Loucy (cell line): ENCODE data around the gene GRM2.

ENCODE experiments used
- H2AFZ ChIP-seq: fragments of 200-600 bp; sonication (generic); 2 replicates; pipeline ENCODE4 v1.6.0; 2016; ENCODE audit warnings: antibody characterized with exemption, mild to moderate bottlenecking, low read length, moderate library complexity
- H3F3A ChIP-seq: fragments of 200-600 bp; 2 replicates; pipeline ENCODE4 v1.6.0; 2016; ENCODE audit warnings: antibody characterized with exemption, low read depth, mild to moderate bottlenecking
- H3K27me3 ChIP-seq: fragments of 200-600 bp; sonication (generic); 2 replicates; pipeline ENCODE4 v1.6.1; 2014; ENCODE audit warnings: low read length, mild to moderate bottlenecking; ENCODE audit not compliant: insufficient read depth, poor library complexity, severe bottlenecking
- H3K36me3 ChIP-seq: fragments of 200-600 bp; sonication (generic); 2 replicates; pipeline ENCODE4 v1.6.1; 2016; ENCODE audit warnings: low read length; ENCODE audit not compliant: insufficient read depth
- H3K4me1 ChIP-seq: fragments of 200-600 bp; sonication (generic); 2 replicates; pipeline ENCODE4 v1.5.1; 2014; ENCODE audit warnings: low read length, mild to moderate bottlenecking; ENCODE audit not compliant: insufficient read depth, poor library complexity, severe bottlenecking
- H3K4me2 ChIP-seq: fragments of 200-600 bp; sonication (generic); 2 replicates; pipeline ENCODE4 v1.6.0; 2014; ENCODE audit warnings: antibody characterized with exemption, low read length, low read depth, mild to moderate bottlenecking; ENCODE audit not compliant: poor library complexity, severe bottlenecking
- H3K4me3 ChIP-seq: fragments of 200-600 bp; sonication (generic); 2 replicates; pipeline ENCODE4 v1.5.1; 2014; ENCODE audit warnings: low read length, mild to moderate bottlenecking, mixed read lengths; ENCODE audit not compliant: poor library complexity, severe bottlenecking
- H3K79me2 ChIP-seq: fragments of 200-600 bp; sonication (generic); 2 replicates; pipeline ENCODE4 v1.6.1; 2014; ENCODE audit warnings: low read length; ENCODE audit not compliant: insufficient read depth
- H3K9ac ChIP-seq: fragments of 200-600 bp; sonication (generic); 2 replicates; pipeline ENCODE4 v1.6.0; 2014; ENCODE audit warnings: mild to moderate bottlenecking, low read depth, low read length, moderate library complexity; ENCODE audit not compliant: poor library complexity, severe bottlenecking
- H3K9me2 ChIP-seq: fragments of 200-600 bp; sonication (generic); replicated peaks from 2 replicates; pipeline ENCODE4 v1.6.1; 2016; ENCODE audit warnings: low read depth, low read length, mixed read lengths
- H3K9me3 ChIP-seq: fragments of 200-600 bp; sonication (generic); 2 replicates; pipeline ENCODE4 v1.6.1; 2014; ENCODE audit warnings: mild to moderate bottlenecking, antibody characterized with exemption, low read length, low read depth; ENCODE audit not compliant: insufficient read depth
- H4K20me1 ChIP-seq: fragments of 200-600 bp; sonication (generic); 2 replicates; pipeline ENCODE4 v1.6.0; 2014; ENCODE audit warnings: antibody characterized with exemption, low read length, mild to moderate bottlenecking; ENCODE audit not compliant: insufficient read depth, poor library complexity, severe bottlenecking
- EZH2phosphoT487 ChIP-seq: fragments of 200-600 bp; IDR thresholded peaks from 2 replicates; pipeline ENCODE4 v1.6.1; 2018; ENCODE audit warnings: antibody characterized with exemption, mild to moderate bottlenecking, moderate library complexity, borderline replicate concordance
- TF ChIP-seq, protein P1 (sequence below): fragments of 200-600 bp; sonication (generic); conservative IDR thresholded peaks from 2 replicates; pipeline ENCODE4 v1.5.1; 2014; ENCODE audit warnings: mild to moderate bottlenecking, antibody characterized with exemption, low read length

GRM2 gene

GRCh38 chr3:51698209-51698608, 8.7 kb upstream of the GRM2 start:
- TF ChIP-seq EZH2phosphoT487 = no peak
- TF ChIP-seq, protein P1, sequence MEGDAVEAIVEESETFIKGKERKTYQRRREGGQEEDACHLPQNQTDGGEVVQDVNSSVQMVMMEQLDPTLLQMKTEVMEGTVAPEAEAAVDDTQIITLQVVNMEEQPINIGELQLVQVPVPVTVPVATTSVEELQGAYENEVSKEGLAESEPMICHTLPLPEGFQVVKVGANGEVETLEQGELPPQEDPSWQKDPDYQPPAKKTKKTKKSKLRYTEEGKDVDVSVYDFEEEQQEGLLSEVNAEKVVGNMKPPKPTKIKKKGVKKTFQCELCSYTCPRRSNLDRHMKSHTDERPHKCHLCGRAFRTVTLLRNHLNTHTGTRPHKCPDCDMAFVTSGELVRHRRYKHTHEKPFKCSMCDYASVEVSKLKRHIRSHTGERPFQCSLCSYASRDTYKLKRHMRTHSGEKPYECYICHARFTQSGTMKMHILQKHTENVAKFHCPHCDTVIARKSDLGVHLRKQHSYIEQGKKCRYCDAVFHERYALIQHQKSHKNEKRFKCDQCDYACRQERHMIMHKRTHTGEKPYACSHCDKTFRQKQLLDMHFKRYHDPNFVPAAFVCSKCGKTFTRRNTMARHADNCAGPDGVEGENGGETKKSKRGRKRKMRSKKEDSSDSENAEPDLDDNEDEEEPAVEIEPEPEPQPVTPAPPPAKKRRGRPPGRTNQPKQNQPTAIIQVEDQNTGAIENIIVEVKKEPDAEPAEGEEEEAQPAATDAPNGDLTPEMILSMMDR = no peak
- H3K9me2 ChIP-seq = no peaks in the 10 kb centered on the region
- H3K36me3 ChIP-seq = peaks cover 68% of the 10 kb centered on the region; the same call in 1 of the 2 replicates

DNA sequence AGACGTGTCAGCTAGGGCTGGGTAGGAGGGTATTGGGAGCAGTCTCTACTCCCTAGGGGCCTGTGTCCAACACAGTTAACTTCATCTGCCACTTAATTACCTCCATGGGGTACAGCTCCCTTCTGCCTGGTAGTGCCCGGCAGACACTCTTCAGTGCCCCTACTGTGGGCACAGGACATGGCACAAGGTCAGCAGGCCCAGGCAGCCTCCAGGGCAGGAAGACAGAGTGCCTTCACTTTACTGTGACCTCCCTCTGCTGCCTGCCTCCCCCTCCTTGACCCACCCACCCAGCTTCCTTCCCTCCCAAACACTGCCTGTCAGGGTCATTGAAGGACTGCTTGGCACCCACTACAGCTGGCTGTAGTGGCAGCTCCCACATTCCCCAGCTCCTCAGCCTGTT, 6.5 kb upstream of the GRM2 start:
- H3K36me3 ChIP-seq = peaks cover 80% of the 10 kb centered on the region; the same call in 1 of the 2 replicates
- no peak for TF ChIP-seq EZH2phosphoT487
- TF ChIP-seq, protein P1 = no peak
- peaks cover under 1% of the 10 kb centered on the region; the same call in 1 of the 2 replicates for H3K79me2 ChIP-seq

More at GRCh38 chr3:51698209-51698608, 8.7 kb upstream of the GRM2 start:
- no peaks in the 10 kb centered on the region for H3F3A ChIP-seq
- no peaks in the 10 kb centered on the region for H3K27me3 ChIP-seq
- H2AFZ ChIP-seq = no peak overlapping the region
- no peaks in the 10 kb centered on the region for H3K4me1 ChIP-seq
- H3K4me2 ChIP-seq = no peak overlapping the region
- no peaks in the 10 kb centered on the region for H3K9me3 ChIP-seq
- no peak overlapping the region for H3K9ac ChIP-seq
- H4K20me1 ChIP-seq = no peaks in the 10 kb centered on the region
- peaks cover 4% of the 10 kb centered on the region; the same call in 1 of the 2 replicates for H3K79me2 ChIP-seq
- no peak overlapping the region for H3K4me3 ChIP-seq

DNA sequence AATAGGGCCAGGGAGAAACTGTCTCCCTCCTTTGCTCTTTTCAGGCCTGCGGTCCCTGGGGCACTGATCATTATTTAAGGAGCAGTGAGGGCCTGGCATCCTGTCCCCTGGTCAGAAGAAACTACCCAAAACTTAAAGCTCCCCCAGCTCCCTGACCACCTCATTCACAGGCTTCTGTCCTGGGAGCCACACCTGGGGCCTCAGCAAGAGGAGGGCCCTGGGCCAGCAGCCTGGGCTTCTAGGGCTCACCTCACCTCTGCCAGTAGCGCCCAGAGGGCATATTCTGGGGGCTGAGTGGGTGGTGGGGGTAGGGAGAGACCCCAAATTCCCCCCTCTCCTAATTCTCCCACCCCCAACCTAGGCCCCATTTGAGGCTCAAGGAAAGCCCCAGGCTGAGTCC, 4.7 kb upstream of the GRM2 start:
- Histone ChIP-seq H3K36me3 (peaks cover 74% of the 10 kb centered on the region; the same call in 1 of the 2 replicates), H3K9ac (no peak overlapping the region), H2AFZ (no peak overlapping the region), H3K9me2 (no peaks in the 10 kb centered on the region), H3K4me2 (no peak overlapping the region), H3K4me1 (no peaks in the 10 kb centered on the region), H4K20me1 (no peaks in the 10 kb centered on the region), H3K27me3 (no peaks in the 10 kb centered on the region), H3K4me3 (no peak overlapping the region), H3F3A (no peaks in the 10 kb centered on the region), H3K79me2 (no peaks in the 10 kb centered on the region), H3K9me3 (no peaks in the 10 kb centered on the region)
- TF ChIP-seq EZH2phosphoT487 = no peak
- TF ChIP-seq, protein P1 = no peak

More for the DNA sequence above, 6.5 kb upstream of the GRM2 start:
- no peaks in the 10 kb centered on the region for H3K27me3 ChIP-seq
- no peak overlapping the region for H3K4me2 ChIP-seq
- no peak overlapping the region for H3K9ac ChIP-seq
- H2AFZ ChIP-seq = no peak overlapping the region
- H3K4me3 ChIP-seq = no peak overlapping the region
- no peaks in the 10 kb centered on the region for H3F3A ChIP-seq
- no peaks in the 10 kb centered on the region for H3K9me3 ChIP-seq
- H3K9me2 ChIP-seq = no peaks in the 10 kb centered on the region
- H3K4me1 ChIP-seq = no peaks in the 10 kb centered on the region
- no peaks in the 10 kb centered on the region for H4K20me1 ChIP-seq
